Esophagus squamous epithelium (tissue), 5 donors: ENCODE results near the gene BICD2. TPM values are rescaled to one million over a fixed set of nuclear protein-coding genes. Genes with fewer than 3 reads are reported as not detected.
A peak's percentile ranks its signal among the peaks of the same experiment; 100 is the strongest.

Experiments
- DNase-seq: peaks from one replicate; lab custom pipeline; 2025; lab: John Stamatoyannopoulos, UW
- H3K27ac ChIP-seq, 4 donors: fragments of 200-600 bp; sonication (generic); one replicate each; pipeline ENCODE4 v1.5.1; 2016 to 2019; ENCODE audit warnings: mild to moderate bottlenecking in 1 of 4
- H3K27me3 ChIP-seq, 4 donors: fragments of 200-600 bp; sonication (generic); 1 replicate in 3 of 4; 2 replicates in 1 of 4; pipeline versions ENCODE4 v1.5.1 to v1.6.0; 2017 to 2021; ENCODE audit warnings: antibody characterized with exemption in 1 of 4
- H3K36me3 ChIP-seq, 3 donors: fragments of 200-600 bp; sonication (generic); one replicate each; pipeline ENCODE4 v1.5.1; 2016 to 2019
- H3K4me1 ChIP-seq, 3 donors: fragments of 200-600 bp; sonication (generic); one replicate each; pipeline ENCODE4 v1.5.1; 2017 to 2019
- H3K4me3 ChIP-seq, 4 donors: fragments of 200-600 bp; sonication (generic); 1 replicate in 3 of 4; 2 replicates in 1 of 4; pipeline ENCODE4 v1.5.1; 2016 to 2019; ENCODE audit warnings: mild to moderate bottlenecking in 2 of 4, moderate library complexity in 1 of 4
- H3K9me3 ChIP-seq, 3 donors: fragments of 200-600 bp; sonication (generic); one replicate each; pipeline ENCODE4 v1.5.1; 2016 to 2019
- CTCF ChIP-seq, 6 experiments: fragments of 450-650 bp in 4 of 6; fragments of 200-600 bp in 2 of 6; sonication (generic) in 2 of 6; IDR thresholded peaks; one replicate each; pipeline ENCODE4 v1.5.1; 2016 to 2019; ENCODE audit warnings: antibody characterized with exemption in 6 of 6, mild to moderate bottlenecking in 4 of 6, moderate library complexity in 4 of 6
- POLR2A ChIP-seq, 4 donors: fragments of 450-650 bp; IDR thresholded peaks; one replicate each; pipeline ENCODE4 v1.6.1; 2017; ENCODE audit warnings: antibody characterized with exemption in 4 of 4, mild to moderate bottlenecking in 4 of 4, moderate library complexity in 3 of 4
- WGBS, 2 donors: methylation state at CpG; one replicate each; pipeline ENCODE4 v1.1.5; 2018; 5-methylcytosine and 5-hydroxymethylcytosine counted together
- intact Hi-C: fragments of 100-400 bp; cut with DNase I; formaldehyde crosslinking; loops from one replicate; pipeline ENCODE4 v1.15.0; 2022
- total RNA-seq, 4 donors: library from RNA; depleted of rRNA; stranded (reverse); fragments of >200 nt; gene quantifications; one replicate each; pipeline ENCODE4 v1.1.0, GENCODE V29; 2016
- donor health status: DM: yes; HTN: yes; CAD: no.

The BICD2 gene
- total RNA-seq, 4 donors from 2014 or later, result 81.7 to 116 (median 91.1) TPM

GRCh38 chr9:92713528-92713927 lies 51.1 kb downstream of the BICD2 start:
- 86 to 87% methylated on average over 14 to 15 of the region's 15 CpGs for WGBS, 2 donors
- Histone ChIP-seq H3K36me3 (peaks cover 41 to 93% (median 42%) of the 10 kb centered on the region in 3 donors), H3K4me1 (peaks cover 44 to 85% (median 51%) of the 10 kb centered on the region in 3 donors), H3K9me3 (no peaks in the 10 kb centered on the region), H3K27ac (peak overlapping the region in 2 of 4 donors; percentile 14 to 89), H3K4me3 (no peak overlapping the region), H3K27me3 (no peaks in the 10 kb centered on the region)
- TF ChIP-seq CTCF (IDR thresholded peaks at IDR 0.05) (no peak), POLR2A (IDR thresholded peaks at IDR 0.05) (no peak)
- intact Hi-C loops, result no loop called here
- DNase-seq, result no peak

- no peaks in the 10 kb centered on the region for H3K27me3 ChIP-seq
- no peak for TF ChIP-seq POLR2A (IDR thresholded peaks at IDR 0.05)
- TF ChIP-seq CTCF (IDR thresholded peaks at IDR 0.05), result no peak
- 89 to 95% methylated on average over 15 of the region's 15 CpGs for WGBS, 2 donors
- H3K36me3 ChIP-seq, result peaks cover 34 to 86% (median 34%) of the 10 kb centered on the region in 3 donors
- no peak overlapping the region for H3K4me3 ChIP-seq
- intact Hi-C loops, result no loop called here
- DNase-seq, result no peak
- H3K27ac ChIP-seq, result peak overlapping the region in 1 of 4 donors; percentile 14
- H3K9me3 ChIP-seq, result no peaks in the 10 kb centered on the region
- H3K4me1 ChIP-seq, result peaks cover 41 to 82% (median 44%) of the 10 kb centered on the region in 3 donors
These were observed 51.9 kb downstream of the BICD2 start for GRCh38 chr9:92712767-92713166.

GRCh38 chr9:92711844-92712243 lies 52.8 kb downstream of the BICD2 start:
- Histone ChIP-seq H3K4me3 (peak overlapping the region in 1 of 4 donors; percentile 6), H3K27me3 (no peaks in the 10 kb centered on the region), H3K36me3 (peaks cover 30 to 76% (median 30%) of the 10 kb centered on the region in 3 donors), H3K27ac (peak overlapping the region in 3 of 4 donors; percentile 37 to 90 (median 40)), H3K9me3 (no peaks in the 10 kb centered on the region), H3K4me1 (peaks cover 35 to 82% (median 36%) of the 10 kb centered on the region in 3 donors)
- WGBS, 2 donors, result 56 to 71% methylated on average over 6 of the region's 6 CpGs
- DNase-seq, result no peak
- TF ChIP-seq CTCF (IDR thresholded peaks at IDR 0.05) (no peak), POLR2A (IDR thresholded peaks at IDR 0.05) (no peak)
- intact Hi-C loops, result no loop called here

- no peak for DNase-seq
- intact Hi-C loops, result no loop called here
- no peaks in the 10 kb centered on the region for H3K9me3 ChIP-seq
- 19 to 62% methylated on average over 2 of the region's 2 CpGs for WGBS, 2 donors
- H3K27me3 ChIP-seq, result no peaks in the 10 kb centered on the region
- peak overlapping the region; percentile 10 to 90 (median 81) for H3K27ac ChIP-seq
- H3K4me1 ChIP-seq, result peaks cover 35 to 82% (median 39%) of the 10 kb centered on the region in 3 donors
- no peak overlapping the region for H3K4me3 ChIP-seq
- peaks cover 30 to 69% (median 30%) of the 10 kb centered on the region in 3 donors for H3K36me3 ChIP-seq
- no peak for TF ChIP-seq POLR2A (IDR thresholded peaks at IDR 0.05)
- TF ChIP-seq CTCF (IDR thresholded peaks at IDR 0.05), result no peak
These were observed 53.5 kb downstream of the BICD2 start for GRCh38 chr9:92711146-92711545.

GRCh38 chr9:92710368-92710767 lies 54.3 kb downstream of the BICD2 start:
- intact Hi-C loops, result no loop called here
- no peak for TF ChIP-seq CTCF (IDR thresholded peaks at IDR 0.05)
- no peak for TF ChIP-seq POLR2A (IDR thresholded peaks at IDR 0.05)
- peaks cover 28 to 62% (median 30%) of the 10 kb centered on the region in 3 donors for H3K36me3 ChIP-seq
- H3K4me1 ChIP-seq, result peaks cover 28 to 81% (median 37%) of the 10 kb centered on the region in 3 donors
- no peak for DNase-seq
- no peaks in the 10 kb centered on the region for H3K9me3 ChIP-seq
- no peak overlapping the region for H3K4me3 ChIP-seq
- peak overlapping the region; percentile 77 to 90 (median 84) for H3K27ac ChIP-seq
- 29 to 67% methylated on average over 3 of the region's 3 CpGs for WGBS, 2 donors
- no peaks in the 10 kb centered on the region for H3K27me3 ChIP-seq
